HG03060 (cell line): ENCODE measurements around the gene NOSIP.

Experiments
- ATAC-seq: cut with Tn5 transposase; IDR thresholded peaks from one replicate; pipeline ENCODE4 v1.9.1; 2021; ENCODE audit warnings: low read depth, moderate number of reproducible peaks; ENCODE audit not compliant: unreplicated experiment

Gene NOSIP

DNA sequence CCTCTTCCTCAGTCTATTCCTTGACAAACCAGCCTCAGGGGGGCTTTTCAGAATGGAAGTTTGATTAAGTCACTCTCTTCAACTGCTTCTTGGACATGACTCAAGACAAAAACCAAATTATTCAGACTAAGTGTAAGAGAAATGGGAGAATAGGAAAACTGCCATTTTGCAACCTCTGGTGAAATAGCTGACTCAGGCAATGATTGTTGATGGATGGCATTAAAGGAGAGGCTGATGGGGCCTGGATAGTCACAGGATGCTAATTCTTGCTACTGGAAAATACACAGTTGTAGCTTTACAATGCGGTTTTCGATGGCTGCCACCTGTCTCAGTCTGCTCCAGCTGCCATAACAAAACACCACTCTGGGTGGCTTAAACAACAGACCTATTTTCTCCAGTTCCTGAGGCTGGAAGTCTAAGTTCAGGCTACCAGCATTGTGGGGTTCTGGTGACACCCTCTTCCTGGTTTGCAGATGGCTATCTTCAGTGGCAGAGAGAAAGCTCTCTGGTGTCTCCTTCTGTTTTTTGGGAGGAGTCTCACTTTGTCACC lies 6.1 kb downstream of the NOSIP start:
- ATAC-seq = no peak

GRCh38 chr19:49573425-49573824 lies 6.9 kb downstream of the NOSIP start:
- ATAC-seq = no peak

- no peak for ATAC-seq
Observed at GRCh38 chr19:49573009-49573408, 7.3 kb downstream of the NOSIP start.

DNA sequence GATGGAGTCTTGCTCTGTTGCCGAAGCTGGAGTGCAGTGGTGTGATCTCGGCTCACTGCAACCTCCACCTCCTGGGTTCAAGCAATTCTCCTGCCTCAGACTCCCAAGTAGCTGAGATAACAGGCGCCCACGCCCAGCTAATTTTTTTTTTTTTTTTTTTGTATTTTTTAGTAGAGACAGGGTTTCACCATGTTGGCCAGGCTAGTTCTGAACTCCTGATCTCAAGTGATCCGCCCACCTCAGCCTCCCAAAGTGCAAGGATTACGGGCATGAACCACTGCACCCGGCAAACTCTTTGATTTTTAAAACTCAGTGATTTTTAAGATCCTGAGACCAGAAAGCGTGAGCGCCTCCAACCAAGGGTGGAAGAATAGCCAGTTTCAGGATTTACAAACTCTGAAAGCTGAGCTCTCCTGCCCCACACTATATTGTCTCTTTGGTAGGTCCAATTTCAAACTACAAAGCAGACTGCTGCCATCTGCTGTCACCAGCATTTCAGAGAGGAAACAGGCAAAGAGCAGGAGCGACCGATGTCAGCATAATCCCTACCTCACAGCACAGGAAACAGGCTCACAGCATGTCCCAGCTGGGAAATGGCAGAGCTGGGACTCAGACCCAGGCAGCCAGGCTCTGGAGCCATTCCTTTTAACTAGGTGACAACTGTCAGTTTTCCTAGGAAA lies 9.2 kb downstream of the NOSIP start:
- ATAC-seq = no peak

- ATAC-seq = no peak
Observed at GRCh38 chr19:49570138-49570856, 10.1 kb downstream of the NOSIP start.

GRCh38 chr19:49567861-49568441 lies 12.4 kb downstream of the NOSIP start:
- no peak for ATAC-seq

DNA sequence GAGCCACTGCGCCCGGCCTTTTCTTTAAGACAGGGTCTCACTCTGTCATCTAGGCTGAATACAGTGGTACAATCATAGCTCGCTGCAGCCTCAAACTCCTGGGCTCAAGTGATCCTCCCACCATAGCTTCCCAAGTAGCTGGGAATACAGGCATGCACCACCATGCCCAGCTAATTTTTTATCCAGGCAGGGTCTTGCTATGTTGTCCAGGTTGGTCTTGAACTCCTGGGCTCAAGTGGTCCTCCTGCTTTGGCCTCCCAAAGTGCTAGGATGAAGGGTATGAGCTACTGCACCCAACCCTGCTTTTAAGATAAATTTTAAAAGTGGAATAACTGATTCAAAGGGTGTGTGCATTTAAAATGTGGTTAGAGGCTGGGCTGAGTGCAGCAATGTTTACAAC lies 14.1 kb downstream of the NOSIP start:
- no peak for ATAC-seq

DNA sequence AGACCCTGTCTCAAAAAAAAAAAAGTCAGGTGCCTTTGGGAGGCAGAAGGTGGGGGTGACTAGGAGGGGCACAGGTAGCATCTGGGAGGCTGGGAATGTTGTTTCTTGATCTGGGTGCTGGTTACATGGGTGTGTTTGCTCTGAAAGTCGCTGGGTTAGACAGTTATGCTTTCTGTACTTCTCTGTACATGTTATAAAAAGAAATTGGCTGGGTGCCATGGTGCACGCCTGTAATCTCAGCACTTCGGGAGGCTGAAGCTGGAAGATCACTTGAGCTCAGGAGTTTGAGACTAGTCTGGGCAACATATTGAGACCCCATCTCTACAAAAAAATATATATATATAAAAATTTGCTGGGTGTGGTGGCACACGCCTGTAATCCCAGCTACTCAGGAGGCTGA lies 15.1 kb downstream of the NOSIP start:
- ATAC-seq = no peak

GRCh38 chr19:49564616-49565045 lies 15.7 kb downstream of the NOSIP start:
- ATAC-seq = no peak

- ATAC-seq = no peak
Observed at GRCh38 chr19:49560358-49560900, 19.9 kb downstream of the NOSIP start.

DNA sequence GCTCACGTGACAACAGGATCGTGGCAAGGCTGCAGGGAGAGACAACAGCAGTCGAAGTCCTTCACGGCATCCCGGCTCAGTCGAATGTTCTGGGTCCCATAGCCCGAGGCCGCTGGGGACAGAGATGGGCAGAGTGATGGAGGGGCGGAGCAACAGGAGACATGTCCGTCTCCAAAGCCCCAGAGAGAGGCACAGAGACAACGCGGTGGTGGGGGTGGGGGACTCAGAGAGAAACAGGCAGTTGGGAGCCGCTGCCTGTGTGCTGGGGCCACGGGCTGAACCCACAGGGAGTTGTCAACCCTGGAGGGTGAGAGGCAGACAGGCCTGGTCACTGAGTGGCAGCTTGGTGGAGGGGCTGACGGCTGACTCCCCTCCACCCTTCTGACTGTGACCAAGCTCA lies 20.4 kb downstream of the NOSIP start:
- no peak for ATAC-seq

- no peak for ATAC-seq
Observed at GRCh38 chr19:49559443-49559842, 20.9 kb downstream of the NOSIP start.

DNA sequence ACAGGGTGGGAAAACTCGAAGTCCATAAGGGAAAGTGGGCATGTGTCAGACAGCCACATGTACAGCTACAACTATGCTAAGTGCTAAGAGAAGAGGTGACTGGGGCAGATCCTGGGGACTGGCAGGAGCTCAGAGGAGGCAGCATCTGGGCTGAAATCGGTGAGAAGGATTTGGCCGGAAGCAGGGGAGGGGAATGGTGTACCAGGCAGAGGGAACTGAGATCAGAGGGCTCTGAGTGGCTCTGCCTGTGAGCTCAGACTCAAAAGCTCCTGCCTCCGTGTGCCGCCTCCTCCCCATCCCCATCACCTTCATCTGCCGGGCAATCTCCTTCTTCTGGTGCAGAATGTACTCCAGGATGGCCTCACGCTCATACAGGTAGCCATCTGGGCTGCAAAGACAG lies 21.8 kb downstream of the NOSIP start:
- ATAC-seq = no peak

GRCh38 chr19:49557641-49558325 lies 22.6 kb downstream of the NOSIP start:
- ATAC-seq = no peak

DNA sequence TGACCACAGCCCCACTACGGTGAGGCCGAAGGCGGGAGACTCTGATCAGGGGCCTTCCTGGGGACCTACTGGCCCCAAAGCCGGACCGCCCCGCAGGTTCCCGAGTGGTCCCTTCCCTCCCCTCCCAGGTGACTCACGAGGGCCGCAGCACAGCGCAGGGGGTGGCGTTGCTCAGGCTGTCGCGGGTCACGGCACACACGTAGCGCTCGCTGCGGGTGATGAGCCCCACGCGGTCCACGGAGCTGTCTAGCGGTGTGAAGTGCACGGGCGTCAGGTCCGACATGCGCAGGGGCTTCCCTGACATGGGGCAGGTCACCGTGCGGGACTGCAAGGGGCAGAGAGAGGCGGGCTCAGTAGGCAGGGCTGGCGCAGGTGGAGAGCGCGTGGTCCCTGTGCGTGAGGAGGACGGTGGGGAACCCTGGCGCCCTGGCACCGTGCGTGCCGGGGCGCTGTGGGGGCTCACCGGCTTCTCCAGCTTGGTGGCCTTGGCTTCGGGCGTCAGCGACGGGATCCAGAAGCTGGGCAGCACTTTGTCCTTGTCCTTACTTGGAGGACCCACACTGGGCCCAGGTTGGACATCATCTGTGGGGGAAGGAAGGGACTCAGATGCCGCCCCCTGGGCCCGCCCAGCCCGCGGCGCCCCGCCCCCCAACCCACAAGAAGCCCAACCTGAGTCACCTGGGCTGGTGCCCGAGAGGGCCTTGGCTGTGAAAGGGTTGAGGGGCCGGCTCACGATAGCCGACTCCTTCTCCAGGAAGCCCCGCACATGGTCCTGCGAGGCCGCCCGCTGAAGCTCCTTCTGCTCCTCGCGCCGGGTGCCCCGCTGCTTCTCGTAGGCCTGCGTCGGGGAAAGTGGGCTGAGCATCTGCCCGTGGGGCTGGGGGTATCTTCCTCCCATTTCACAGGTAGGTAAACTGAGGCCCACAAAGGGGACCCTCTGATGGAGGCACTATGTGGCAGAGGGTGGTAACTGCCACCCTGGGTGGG lies 23.7 kb downstream of the NOSIP start:
- ATAC-seq = no peak

DNA sequence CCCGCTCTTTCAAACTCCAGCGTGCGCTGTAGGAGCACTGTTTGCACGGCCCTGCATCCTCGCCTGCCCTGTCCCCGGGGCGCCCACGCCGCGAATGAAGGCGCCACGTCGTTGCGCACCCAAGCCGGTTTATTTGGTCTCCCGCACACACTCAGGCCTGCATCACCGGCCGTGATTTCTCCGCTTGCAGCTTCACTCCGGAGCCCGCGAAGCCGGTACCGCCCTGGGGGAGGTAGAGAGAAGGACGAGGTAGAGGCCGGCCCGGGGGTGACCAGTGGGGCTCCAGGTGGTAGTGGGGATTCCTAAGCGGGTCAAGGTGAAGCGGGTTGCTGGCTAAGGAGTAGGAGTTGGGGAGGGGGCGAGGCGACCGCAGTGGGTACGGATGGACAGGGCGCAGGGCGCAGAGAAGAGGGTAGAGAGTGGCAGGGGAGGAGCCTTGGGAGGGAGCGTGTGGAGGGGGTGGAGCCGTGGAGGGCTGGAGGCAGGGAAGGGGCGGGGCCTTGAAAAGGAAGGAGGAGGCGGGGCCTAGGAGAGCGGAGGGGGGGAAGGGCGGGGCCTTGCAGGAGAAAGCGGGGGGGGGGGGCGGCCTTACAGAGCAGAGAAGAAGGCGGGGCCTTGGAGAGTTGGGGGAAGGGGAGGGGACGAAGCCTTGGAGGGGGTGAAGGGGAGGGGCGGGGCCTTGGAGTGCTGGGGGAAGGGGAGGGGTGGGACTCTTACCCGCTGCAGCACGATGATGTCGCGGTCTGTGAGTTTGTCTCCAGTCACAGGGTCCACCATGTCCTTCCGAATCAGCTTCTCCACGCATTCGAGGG lies 24.6 kb downstream of the NOSIP start:
- ATAC-seq = no peak

GRCh38 chr19:49554701-49555181 lies 25.6 kb downstream of the NOSIP start:
- no peak for ATAC-seq

DNA sequence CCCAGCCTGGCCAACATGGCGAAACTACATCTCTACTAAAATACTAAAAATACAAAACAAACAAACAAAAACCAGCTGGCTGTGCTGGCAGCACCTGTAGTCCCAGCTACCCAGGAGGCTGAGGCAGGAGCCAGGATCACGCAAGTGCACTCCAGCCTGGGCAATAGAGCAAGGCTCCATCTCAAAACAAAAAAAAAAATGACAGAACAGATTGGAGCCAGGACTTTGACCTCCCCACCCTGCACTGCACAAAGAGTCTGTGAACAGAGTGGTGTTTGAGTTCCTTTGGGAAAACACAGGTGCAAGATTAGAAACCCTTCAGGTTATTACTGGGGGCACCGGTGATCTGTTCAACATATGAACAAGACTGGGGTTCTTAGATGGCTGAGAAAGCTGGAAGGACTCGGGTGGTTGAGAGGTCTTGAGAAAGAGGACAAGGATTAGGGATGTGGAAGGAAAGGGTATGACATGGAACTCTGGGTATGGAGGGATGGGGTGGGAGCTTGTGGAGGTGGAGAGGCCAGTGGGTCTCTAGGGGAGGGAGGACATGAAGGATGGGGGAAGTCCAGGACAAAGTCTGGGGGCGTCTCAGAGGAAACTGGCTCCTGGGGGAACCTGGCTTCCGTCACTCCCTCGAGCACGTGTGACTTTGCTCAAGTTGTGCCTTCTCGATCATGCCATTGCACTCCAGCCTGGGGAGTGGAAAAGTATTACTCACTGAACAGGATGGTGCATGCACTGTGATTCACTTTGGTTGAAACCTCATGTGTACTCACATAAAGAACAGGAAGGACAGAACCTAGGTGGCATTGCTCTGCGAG lies 26.7 kb downstream of the NOSIP start:
- ATAC-seq = no peak
